ENCODE results near the gene ASB11. TPM values are rescaled to one million over a fixed set of nuclear protein-coding genes. Genes with fewer than 3 reads are reported as not detected.
"Not testable (repeated sequence)": the region's sequence is repeated elsewhere in the genome, so short reads cannot be mapped to it uniquely, and the experiment has no call there.

Gene ASB11
- total RNA-seq, 2 donors from 2014 or later: not detected

DNA sequence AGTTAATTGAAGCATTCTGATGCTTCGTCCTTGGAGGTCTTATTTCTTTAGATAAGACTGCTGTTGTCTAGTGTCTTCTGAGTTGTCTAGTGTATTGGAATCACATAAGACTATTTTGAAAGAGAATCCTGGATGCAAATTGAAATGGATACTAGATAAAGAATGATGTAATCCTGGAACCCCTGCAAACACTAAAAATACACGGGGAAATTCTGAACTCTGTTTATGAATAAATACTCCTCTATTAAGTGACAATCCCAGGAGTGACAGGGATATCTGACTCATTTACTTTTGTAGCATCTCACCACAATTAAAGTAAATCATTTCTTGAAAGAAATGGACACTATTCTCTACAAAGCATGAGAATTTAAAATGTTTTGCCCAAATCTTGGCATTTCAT, 968 bp downstream of the ASB11 start:
- Histone ChIP-seq H3K27me3 (replicated peaks; ENCODE audit: insufficient read depth) (no peaks in the 10 kb centered on the region), H3K36me3 (no peaks in the 10 kb centered on the region), H3K4me3 (no peak overlapping the region), H3K9me3 (no peaks in the 10 kb centered on the region), H3K27ac (no peak overlapping the region), H3K4me1 (ENCODE audit: control insufficient read depth in 1 of 2, low read depth in 2 of 2) (no peaks in the 10 kb centered on the region)
- ATAC-seq (ENCODE audit: insufficient number of reproducible peaks, low FRiP score, low read depth): no peak
- DNase-seq (ENCODE audit: low spot score): no peak
- TF ChIP-seq, protein P1, sequence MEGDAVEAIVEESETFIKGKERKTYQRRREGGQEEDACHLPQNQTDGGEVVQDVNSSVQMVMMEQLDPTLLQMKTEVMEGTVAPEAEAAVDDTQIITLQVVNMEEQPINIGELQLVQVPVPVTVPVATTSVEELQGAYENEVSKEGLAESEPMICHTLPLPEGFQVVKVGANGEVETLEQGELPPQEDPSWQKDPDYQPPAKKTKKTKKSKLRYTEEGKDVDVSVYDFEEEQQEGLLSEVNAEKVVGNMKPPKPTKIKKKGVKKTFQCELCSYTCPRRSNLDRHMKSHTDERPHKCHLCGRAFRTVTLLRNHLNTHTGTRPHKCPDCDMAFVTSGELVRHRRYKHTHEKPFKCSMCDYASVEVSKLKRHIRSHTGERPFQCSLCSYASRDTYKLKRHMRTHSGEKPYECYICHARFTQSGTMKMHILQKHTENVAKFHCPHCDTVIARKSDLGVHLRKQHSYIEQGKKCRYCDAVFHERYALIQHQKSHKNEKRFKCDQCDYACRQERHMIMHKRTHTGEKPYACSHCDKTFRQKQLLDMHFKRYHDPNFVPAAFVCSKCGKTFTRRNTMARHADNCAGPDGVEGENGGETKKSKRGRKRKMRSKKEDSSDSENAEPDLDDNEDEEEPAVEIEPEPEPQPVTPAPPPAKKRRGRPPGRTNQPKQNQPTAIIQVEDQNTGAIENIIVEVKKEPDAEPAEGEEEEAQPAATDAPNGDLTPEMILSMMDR (IDR thresholded peaks at IDR 0.05): no peak

DNA sequence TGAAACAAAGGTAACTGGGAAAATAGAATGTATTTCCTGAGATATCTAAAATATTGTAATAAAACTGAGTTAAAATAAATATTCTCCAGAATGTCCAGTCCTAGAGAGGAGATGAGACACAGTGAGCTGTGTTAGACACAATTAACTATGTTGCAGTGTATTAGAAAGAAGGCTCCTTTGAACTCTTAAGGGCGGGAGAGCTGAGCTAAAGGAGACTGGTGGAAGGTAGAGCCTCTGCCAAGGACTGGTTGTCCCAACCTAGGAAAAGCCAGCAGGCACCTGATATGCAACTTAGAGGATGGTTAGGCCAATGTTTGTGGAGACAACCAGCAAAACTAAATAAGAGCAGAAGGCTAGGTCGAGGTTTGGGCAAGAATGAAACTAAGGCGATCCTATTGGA, 4.3 kb downstream of the ASB11 start:
- ATAC-seq (ENCODE audit: insufficient number of reproducible peaks, low FRiP score, low read depth): no peak
- Histone ChIP-seq H3K9me3 (no peaks in the 10 kb centered on the region), H3K4me1 (ENCODE audit: control insufficient read depth in 1 of 2, low read depth in 2 of 2) (no peaks in the 10 kb centered on the region), H3K27ac (no peak overlapping the region), H3K27me3 (replicated peaks; ENCODE audit: insufficient read depth) (no peaks in the 10 kb centered on the region), H3K36me3 (no peaks in the 10 kb centered on the region), H3K4me3 (no peak overlapping the region)
- TF ChIP-seq, protein P1 (IDR thresholded peaks at IDR 0.05): no peak
- no peak for DNase-seq (ENCODE audit: low spot score)

DNA sequence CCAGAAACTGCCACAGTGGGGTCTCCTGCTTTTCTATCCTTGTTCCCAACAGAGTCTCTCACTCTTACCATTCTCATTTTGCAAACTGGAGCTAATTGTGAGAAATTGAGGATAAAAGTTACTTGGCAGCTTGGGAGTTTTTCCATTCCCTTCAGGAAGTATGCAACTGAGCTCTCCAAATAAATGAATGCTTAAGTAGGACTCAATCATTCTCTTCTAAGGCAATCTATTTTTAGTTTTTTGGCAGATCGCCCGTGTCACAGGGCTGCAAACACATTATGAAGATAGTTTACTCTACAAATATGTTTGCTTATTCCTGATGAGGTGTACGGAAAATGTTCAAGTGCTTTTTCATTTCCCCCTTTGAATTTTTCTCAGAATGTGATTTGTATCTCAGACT, 5.3 kb downstream of the ASB11 start:
- TF ChIP-seq, protein P1 (IDR thresholded peaks at IDR 0.05): no peak
- ATAC-seq (ENCODE audit: insufficient number of reproducible peaks, low FRiP score, low read depth) (no peak), DNase-seq (ENCODE audit: low spot score) (peak; percentile 8)
- Histone ChIP-seq H3K4me1 (ENCODE audit: control insufficient read depth in 1 of 2, low read depth in 2 of 2) (no peaks in the 10 kb centered on the region), H3K9me3 (no peaks in the 10 kb centered on the region), H3K27me3 (replicated peaks; ENCODE audit: insufficient read depth) (no peaks in the 10 kb centered on the region), H3K36me3 (no peaks in the 10 kb centered on the region), H3K27ac (peak overlapping the region in 1 of 2 donors; percentile 44), H3K4me3 (no peak overlapping the region)

DNA sequence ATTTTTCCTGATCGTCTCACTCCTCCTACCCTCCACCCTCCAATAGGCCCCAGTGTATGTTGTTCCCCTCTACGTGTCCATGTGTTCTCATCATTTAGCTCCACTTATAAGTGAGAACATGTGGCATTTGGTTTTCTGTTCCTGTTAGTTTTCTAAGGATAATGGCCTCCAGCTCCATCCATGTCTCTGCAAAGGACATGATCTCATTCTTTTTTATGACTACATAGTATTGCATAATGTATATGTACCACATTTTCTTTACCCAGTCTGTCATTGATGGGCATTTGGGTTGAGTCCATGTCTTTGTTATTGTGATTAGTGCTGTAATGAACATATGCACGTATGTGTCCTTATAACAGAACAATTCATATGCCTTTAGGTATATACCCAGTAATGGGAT, 9.5 kb downstream of the ASB11 start:
- not testable (repeated sequence) for H3K4me3 ChIP-seq; H3K4me1 ChIP-seq (ENCODE audit: control insufficient read depth in 1 of 2, low read depth in 2 of 2); H3K27me3 ChIP-seq (replicated peaks; ENCODE audit: insufficient read depth); H3K27ac ChIP-seq; DNase-seq (ENCODE audit: low spot score); ATAC-seq (ENCODE audit: insufficient number of reproducible peaks, low FRiP score, low read depth); H3K9me3 ChIP-seq; H3K36me3 ChIP-seq

DNA sequence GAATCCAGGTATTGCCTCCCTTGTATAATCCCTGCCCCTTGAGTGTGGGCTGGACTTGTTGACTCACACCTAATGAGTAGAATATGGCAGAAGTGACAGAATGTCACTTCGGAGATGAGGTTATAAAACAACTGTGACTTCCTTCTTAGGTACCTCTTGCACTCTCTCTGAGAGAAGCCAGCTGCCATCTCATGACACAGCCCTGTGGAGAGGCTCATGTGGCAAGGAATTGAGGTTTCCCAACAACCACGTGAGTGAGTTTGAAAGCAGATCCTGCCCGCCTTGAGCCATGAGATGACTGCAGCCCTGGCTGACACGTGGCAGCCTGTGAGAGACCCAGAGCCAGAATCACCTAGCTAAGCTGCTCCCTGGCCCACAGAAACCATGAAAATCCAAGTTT, 13.5 kb downstream of the ASB11 start:
- no peaks in the 10 kb centered on the region for H3K36me3 ChIP-seq
- no peak overlapping the region for H3K4me3 ChIP-seq
- DNase-seq (ENCODE audit: low spot score) (peak; percentile 3), ATAC-seq (ENCODE audit: insufficient number of reproducible peaks, low FRiP score, low read depth) (no peak)
- H3K9me3 ChIP-seq: no peaks in the 10 kb centered on the region
- no peaks in the 10 kb centered on the region for H3K4me1 ChIP-seq (ENCODE audit: control insufficient read depth in 1 of 2, low read depth in 2 of 2)
- no peaks in the 10 kb centered on the region for H3K27me3 ChIP-seq (replicated peaks; ENCODE audit: insufficient read depth)
- TF ChIP-seq, protein P1 (IDR thresholded peaks at IDR 0.05): no peak
- H3K27ac ChIP-seq: no peak overlapping the region
